ENCODE measurements around the gene CALY.

DNA sequence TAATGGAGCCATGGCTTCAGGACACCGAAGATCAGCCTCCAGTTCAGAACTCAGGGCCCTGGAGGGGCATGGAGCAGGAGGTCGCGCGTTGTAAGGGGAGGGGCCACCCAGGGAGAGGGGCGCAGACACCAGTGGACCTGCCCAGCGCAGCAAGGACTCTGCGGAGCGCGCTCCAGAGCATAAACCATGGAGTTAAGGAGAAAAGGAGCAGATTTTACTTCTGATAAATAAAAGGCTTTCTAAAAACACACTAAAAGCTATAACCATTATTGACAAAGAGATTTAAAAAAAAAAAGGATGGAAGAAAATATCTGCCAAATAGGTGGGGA is 10.5 kb downstream of the CALY start:
- TF ChIP-seq, protein P1, sequence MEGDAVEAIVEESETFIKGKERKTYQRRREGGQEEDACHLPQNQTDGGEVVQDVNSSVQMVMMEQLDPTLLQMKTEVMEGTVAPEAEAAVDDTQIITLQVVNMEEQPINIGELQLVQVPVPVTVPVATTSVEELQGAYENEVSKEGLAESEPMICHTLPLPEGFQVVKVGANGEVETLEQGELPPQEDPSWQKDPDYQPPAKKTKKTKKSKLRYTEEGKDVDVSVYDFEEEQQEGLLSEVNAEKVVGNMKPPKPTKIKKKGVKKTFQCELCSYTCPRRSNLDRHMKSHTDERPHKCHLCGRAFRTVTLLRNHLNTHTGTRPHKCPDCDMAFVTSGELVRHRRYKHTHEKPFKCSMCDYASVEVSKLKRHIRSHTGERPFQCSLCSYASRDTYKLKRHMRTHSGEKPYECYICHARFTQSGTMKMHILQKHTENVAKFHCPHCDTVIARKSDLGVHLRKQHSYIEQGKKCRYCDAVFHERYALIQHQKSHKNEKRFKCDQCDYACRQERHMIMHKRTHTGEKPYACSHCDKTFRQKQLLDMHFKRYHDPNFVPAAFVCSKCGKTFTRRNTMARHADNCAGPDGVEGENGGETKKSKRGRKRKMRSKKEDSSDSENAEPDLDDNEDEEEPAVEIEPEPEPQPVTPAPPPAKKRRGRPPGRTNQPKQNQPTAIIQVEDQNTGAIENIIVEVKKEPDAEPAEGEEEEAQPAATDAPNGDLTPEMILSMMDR (conservative IDR thresholded peaks at IDR 0.05; ENCODE audit: low read length) = no peak
- no peak for TF ChIP-seq EZH2phosphoT487 (IDR thresholded peaks at IDR 0.05; ENCODE audit: borderline replicate concordance)

Measured in Loucy (cell line).